ENCODE data around the gene ARL15.

ARL15 gene

DNA sequence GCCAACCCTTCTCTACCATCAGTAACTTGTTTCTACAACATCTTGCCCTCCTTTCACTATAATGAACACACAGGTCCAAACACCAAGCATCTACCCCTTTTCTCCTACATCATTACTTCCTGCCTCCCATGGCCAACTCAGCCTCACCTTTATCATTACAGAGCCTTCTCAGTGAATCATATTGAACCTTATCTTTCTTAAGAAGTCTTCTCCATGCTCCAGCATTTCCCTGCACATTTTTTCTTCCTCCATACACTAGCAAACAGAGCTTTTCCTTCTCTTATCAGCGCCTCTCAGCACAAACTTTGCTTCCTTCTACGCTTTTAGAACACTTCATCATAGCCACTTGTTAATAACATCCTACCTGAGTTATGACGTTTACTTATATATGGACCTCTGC is 148.2 kb downstream of the ARL15 start:
- no peak for DNase-seq (ENCODE audit: low read depth in 2 of 2, low spot score in 1 of 2)

DNA sequence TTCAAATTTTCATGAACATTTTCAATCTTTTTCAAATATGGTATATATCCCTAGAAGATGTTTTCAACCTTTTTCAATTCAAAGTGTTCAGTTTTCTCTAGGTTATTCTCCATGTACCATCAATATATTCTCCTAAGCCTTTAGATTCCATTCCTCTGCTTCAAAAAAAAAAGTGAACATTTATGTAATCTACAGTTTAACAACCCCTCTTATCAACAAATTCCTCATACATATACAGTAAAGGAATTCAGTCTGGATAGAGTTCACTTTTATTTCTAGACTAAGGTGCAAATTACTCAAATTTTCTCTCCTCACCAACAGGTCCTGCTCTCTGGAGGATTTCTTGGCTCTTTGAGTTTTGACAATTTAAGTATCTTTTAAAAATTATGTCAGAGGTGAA is 150.0 kb downstream of the ARL15 start:
- no peak for DNase-seq (ENCODE audit: low read depth in 2 of 2, low spot score in 1 of 2)

GRCh38 chr5:54159893-54160195 is 150.5 kb downstream of the ARL15 start:
- no peak for DNase-seq (ENCODE audit: low read depth in 2 of 2, low spot score in 1 of 2)

DNA sequence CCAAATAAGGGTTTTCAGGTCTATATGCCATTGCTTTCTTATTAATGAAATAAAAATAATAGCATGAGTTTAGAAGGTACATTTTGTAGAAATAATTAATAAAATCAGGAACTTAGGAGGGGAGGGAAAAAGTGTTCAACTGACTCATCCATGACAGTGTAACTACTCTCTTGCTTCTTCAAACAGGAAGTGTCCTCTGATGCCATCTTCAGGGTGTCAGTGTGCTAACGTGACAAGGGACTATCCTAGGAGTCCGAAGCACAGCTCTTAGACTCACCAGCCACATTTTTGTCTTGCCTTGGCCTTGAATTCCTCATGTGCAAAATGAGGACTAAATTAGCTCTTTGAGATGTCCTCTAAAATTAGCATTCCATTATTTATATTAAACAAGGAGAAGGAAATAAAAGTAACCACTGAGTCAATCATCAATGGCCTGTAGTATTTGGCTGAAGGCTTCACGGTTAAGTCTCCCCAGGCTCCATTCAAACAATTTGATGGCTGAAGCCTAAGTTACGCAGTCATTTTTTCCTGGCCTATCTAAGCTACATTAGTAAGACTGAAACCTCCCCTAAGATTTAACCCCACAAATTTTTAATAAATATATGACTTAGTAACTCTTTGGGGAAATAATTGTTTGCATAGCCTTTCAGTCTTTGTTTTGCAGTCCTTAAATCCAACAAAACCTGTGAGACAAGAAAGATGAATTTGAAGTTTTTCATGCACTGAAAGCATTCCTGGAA is 151.1 kb downstream of the ARL15 start:
- DNase-seq (ENCODE audit: low read depth in 2 of 2, low spot score in 1 of 2) = no peak

- DNase-seq (ENCODE audit: low read depth in 2 of 2, low spot score in 1 of 2) = no peak
Observed at GRCh38 chr5:54156577-54156976, 153.8 kb downstream of the ARL15 start.

- DNase-seq (ENCODE audit: low read depth in 2 of 2, low spot score in 1 of 2) = no peak
Observed at GRCh38 chr5:54150841-54151240, 159.5 kb downstream of the ARL15 start.

- no peak for DNase-seq (ENCODE audit: low read depth in 2 of 2, low spot score in 1 of 2)
Observed at GRCh38 chr5:54148858-54149257, 161.5 kb downstream of the ARL15 start.

GRCh38 chr5:54148067-54148845 is 162.1 kb downstream of the ARL15 start:
- no peak for DNase-seq (ENCODE audit: low read depth in 2 of 2, low spot score in 1 of 2)

DNA sequence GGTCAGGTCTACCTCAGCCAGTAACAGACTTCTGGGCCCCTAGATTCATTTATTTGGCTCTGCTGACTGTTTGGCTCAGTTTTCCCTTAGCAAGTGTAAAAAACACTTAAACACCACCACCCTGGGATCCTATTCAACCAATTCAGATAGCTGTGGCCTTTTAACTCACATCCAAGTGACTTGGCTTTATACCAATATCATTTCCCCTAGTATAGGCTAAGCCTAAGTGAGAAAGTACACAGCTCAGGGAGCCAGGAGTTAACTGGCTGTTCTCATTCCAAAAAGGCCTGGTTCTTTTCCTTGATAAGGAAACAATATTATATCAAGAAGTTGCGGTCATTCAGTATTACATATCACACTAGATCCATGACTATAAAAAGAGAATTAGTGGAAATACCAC is 163.5 kb downstream of the ARL15 start:
- no peak for DNase-seq (ENCODE audit: low read depth in 2 of 2, low spot score in 1 of 2)

DNA sequence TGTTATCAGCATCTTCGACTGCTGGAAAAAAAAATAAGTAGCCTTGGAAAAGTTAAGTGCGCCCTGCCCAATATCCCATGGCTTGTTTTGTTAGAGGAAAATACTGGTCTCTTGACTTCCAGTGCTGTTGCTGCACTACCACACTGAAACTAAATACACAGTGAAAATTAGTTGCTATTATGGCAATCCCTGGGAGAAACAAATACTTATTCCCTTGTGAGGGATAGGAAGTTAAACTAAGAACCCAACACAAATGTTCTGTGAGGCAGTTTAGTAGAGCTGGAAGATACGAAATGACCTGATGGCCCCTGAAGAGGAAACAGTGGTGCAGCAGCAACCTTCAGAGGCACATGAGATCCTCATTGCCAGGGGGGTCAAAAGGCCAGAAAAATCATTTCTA is 164.0 kb downstream of the ARL15 start:
- DNase-seq (ENCODE audit: low read depth in 2 of 2, low spot score in 1 of 2) = no peak

GRCh38 chr5:54140247-54140840 is 170.0 kb downstream of the ARL15 start:
- DNase-seq (ENCODE audit: low read depth in 2 of 2, low spot score in 1 of 2) = no peak

DNA sequence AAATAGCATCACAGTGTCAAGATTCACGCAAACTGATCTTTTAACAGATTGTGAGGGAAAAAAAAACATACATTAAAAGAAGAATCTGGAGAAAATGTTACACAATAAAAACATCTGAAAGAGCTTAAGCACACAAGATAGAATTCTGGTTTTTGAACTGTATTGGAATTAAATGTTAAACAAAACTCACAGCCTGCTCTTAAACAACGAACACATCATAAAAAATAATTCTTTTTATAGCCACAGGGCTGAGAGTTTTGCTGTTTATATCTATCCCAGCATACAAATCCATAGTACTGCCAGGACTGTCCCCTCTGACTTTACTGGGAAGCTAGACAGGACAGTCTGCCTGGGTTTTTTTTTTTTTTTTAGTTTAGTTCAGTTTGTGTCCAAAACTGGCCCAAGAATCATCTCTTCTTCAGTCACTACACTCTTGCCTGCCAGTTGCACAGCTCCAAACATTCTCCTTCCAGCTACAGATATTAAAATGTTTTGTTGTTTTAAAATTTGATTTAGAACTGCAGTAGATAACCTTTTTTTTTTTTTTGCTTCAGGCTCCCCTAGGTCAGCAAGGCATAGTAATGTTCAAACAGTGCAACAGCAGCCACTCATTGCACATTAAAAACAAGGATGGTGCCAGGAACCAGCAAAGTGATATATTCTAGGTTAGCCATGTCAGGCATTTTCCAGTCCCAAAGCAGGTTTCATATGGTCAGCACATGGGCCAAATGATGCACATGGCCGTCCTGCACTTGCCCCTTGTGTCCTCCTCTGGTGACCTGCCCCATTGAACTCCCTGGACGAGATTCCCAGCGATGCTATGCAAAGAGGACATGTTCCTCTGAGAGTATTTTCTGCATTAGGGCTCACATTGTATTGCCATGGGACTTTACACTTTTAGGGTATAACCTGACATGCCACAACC is 173.6 kb downstream of the ARL15 start:
- no peak for DNase-seq (ENCODE audit: low read depth in 2 of 2, low spot score in 1 of 2)

DNA sequence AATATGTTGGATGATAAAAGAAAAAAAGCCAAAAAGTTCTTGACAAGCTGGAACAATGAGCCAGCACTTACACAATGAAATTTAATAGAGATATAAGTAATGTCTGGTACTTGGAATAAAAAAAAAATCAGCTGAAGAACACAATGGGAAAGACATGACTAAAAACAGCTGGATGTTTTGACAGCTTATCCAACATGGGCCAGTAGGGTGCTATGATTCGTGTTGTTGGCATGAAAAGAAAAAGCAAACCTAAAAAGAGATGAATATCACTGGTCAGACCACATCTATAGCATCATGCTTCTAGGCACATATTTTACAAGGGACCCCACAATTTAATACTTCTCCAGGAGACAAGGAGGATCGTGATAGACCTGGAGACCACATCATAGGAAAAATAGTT is 175.3 kb downstream of the ARL15 start:
- no peak for DNase-seq (ENCODE audit: low read depth in 2 of 2, low spot score in 1 of 2)

DNA sequence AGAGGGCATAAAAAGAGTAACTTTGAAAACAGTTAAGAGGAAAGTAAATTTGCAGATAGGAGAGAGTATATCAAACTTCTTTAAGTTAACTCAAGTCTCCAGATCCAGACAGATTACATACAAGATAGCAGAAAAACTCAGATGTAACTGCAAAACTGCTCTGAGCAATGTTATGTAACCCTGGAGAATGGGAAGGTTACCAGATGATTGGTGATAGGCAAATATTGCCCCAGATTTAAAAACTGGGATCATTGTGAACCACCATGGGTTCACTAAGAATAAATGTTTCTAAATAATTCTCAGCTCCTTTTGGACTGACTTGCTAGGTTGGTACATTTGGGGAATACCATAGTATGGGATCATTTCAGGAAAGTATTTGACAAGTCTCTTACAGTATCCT is 176.5 kb downstream of the ARL15 start:
- DNase-seq (ENCODE audit: low read depth in 2 of 2, low spot score in 1 of 2) = no peak

- DNase-seq (ENCODE audit: low read depth in 2 of 2, low spot score in 1 of 2) = no peak
Observed at GRCh38 chr5:54120473-54120872, 189.9 kb downstream of the ARL15 start.

DNA sequence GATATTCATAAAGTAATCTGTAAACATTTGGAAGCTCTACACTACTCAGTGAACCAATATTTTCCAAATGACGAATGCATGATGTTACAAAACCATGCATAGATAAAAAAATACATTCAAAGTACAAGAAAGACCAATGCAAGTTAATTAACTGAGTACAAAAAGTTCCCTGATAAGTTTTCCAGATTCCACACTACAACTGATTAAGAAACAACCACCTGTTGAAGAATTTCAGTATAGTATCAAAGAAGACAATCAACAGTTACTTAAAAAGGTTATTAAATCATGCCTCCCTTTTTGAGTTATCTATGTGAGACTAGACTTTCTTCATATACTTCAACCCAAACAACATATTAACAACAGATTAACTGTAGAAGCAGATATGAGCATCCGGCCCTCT is 192.4 kb downstream of the ARL15 start:
- no peak for DNase-seq (ENCODE audit: low read depth in 2 of 2, low spot score in 1 of 2)

GRCh38 chr5:54115735-54116403 is 194.5 kb downstream of the ARL15 start:
- DNase-seq (ENCODE audit: low read depth in 2 of 2, low spot score in 1 of 2) = no peak

DNA sequence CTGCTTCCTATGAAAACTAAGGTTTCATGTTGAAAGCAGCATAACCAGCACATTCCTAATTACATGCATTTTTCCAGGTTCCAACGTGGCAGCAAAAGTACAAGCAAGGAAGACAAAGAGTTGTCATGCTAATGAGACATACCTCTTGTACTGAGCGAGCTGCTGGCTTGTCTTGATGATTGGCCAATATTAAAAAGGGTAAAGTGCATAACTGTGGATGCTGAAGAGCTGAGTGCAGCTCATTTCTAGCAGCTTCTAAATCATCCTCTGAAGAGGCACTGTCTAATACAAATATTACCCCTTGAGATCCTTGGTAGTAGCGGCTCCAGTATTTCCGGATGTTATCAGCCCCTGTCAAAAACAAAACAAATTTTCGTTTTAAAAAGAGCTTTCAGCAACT is 197.3 kb downstream of the ARL15 start:
- DNase-seq (ENCODE audit: low read depth in 2 of 2, low spot score in 1 of 2) = no peak

- no peak for DNase-seq (ENCODE audit: low read depth in 2 of 2, low spot score in 1 of 2)
Observed at GRCh38 chr5:54109626-54110330, 200.6 kb downstream of the ARL15 start.

GRCh38 chr5:54108136-54108535 is 202.2 kb downstream of the ARL15 start:
- DNase-seq (ENCODE audit: low read depth in 2 of 2, low spot score in 1 of 2) = no peak
